ENCODE measurements around the gene CREB1.
"Not testable (repeated sequence)": the region's sequence is repeated elsewhere in the genome, so short reads cannot be mapped to it uniquely, and the experiment has no call there.

CREB1 gene

GRCh38 chr2:207529330-207530159, at the start of gene CREB1:
Gene CREB1 (plus strand): TSS chr2:207529962. CDS start chr2:207555636, 25,674 bp downstream.
- peak; percentile 100 for DNase-seq (ENCODE audit: low read depth in 2 of 2)

GRCh38 chr2:207480521-207481040, 49.2 kb upstream of the CREB1 start:
- no peak for DNase-seq (ENCODE audit: low read depth in 2 of 2)

GRCh38 chr2:207481924-207482323, 47.8 kb upstream of the CREB1 start:
- DNase-seq (ENCODE audit: low read depth in 2 of 2), result no peak

GRCh38 chr2:207482630-207483029, 47.1 kb upstream of the CREB1 start:
- DNase-seq (ENCODE audit: low read depth in 2 of 2), result no peak

- no peak for DNase-seq (ENCODE audit: low read depth in 2 of 2)
Observed at GRCh38 chr2:207483066-207483465, 46.7 kb upstream of the CREB1 start.

- DNase-seq (ENCODE audit: low read depth in 2 of 2), result no peak
Observed at GRCh38 chr2:207483477-207483876, 46.3 kb upstream of the CREB1 start.

GRCh38 chr2:207484444-207485391, 45.0 kb upstream of the CREB1 start:
- no peak for DNase-seq (ENCODE audit: low read depth in 2 of 2)

- no peak for DNase-seq (ENCODE audit: low read depth in 2 of 2)
Observed at GRCh38 chr2:207487650-207488311, 42.0 kb upstream of the CREB1 start.

GRCh38 chr2:207489251-207489650, 40.5 kb upstream of the CREB1 start:
- no peak for DNase-seq (ENCODE audit: low read depth in 2 of 2)

- no peak for DNase-seq (ENCODE audit: low read depth in 2 of 2)
Observed at GRCh38 chr2:207490441-207490840, 39.3 kb upstream of the CREB1 start.

- DNase-seq (ENCODE audit: low read depth in 2 of 2), result no peak
Observed at GRCh38 chr2:207491086-207491485, 38.7 kb upstream of the CREB1 start.

- no peak for DNase-seq (ENCODE audit: low read depth in 2 of 2)
Observed at GRCh38 chr2:207491956-207492355, 37.8 kb upstream of the CREB1 start.

- DNase-seq (ENCODE audit: low read depth in 2 of 2), result no peak
Observed at GRCh38 chr2:207492461-207492860, 37.3 kb upstream of the CREB1 start.

- DNase-seq (ENCODE audit: low read depth in 2 of 2), result no peak
Observed at GRCh38 chr2:207494137-207494536, 35.6 kb upstream of the CREB1 start.

- DNase-seq (ENCODE audit: low read depth in 2 of 2), result not testable (repeated sequence)
Observed at GRCh38 chr2:207496936-207497335, 32.8 kb upstream of the CREB1 start.

- DNase-seq (ENCODE audit: low read depth in 2 of 2), result no peak
Observed at GRCh38 chr2:207497596-207497995, 32.2 kb upstream of the CREB1 start.

- DNase-seq (ENCODE audit: low read depth in 2 of 2), result no peak
Observed at GRCh38 chr2:207498427-207498826, 31.3 kb upstream of the CREB1 start.

GRCh38 chr2:207499114-207499513, 30.6 kb upstream of the CREB1 start:
- no peak for DNase-seq (ENCODE audit: low read depth in 2 of 2)

GRCh38 chr2:207501802-207502576, 27.8 kb upstream of the CREB1 start:
- no peak for DNase-seq (ENCODE audit: low read depth in 2 of 2)

- no peak for DNase-seq (ENCODE audit: low read depth in 2 of 2)
Observed at GRCh38 chr2:207502577-207503198, 27.1 kb upstream of the CREB1 start.

GRCh38 chr2:207503234-207503633, 26.5 kb upstream of the CREB1 start:
- DNase-seq (ENCODE audit: low read depth in 2 of 2), result no peak

All from stimulated activated CD8-positive, alpha-beta memory T cell treated with anti-CD3 and anti-CD28 coated beads, Interleukin-7, amount 100 ng/mL, for 1 hour (primary cell).